H1 (cell line): ENCODE data around the gene LCMT1. TPM values are rescaled to one million over a fixed set of nuclear protein-coding genes. Genes with fewer than 3 reads are reported as not detected.

Source experiments
- CTCF ChIA-PET: fragments of 300-600 bp; sonication (Branson Sonifier 250); formaldehyde crosslinking; loops from one replicate; lab custom pipeline; 2021; ENCODE audit not compliant: partially characterized antibody; lab: Charles Lee
- POLR2A ChIA-PET: fragments of 300-600 bp; sonication (Branson Sonifier 250); formaldehyde crosslinking; loops from one replicate; lab custom pipeline; 2021; ENCODE audit warnings: inconsistent platforms; ENCODE audit not compliant: partially characterized antibody; lab: Charles Lee
- DNase-seq, 2 experiments: peaks; one replicate each; pipeline versions ENCODE4 v3.0.0 to v3.0.0-alpha.2; 2010 to 2022; ENCODE audit warnings: low spot score in 2 of 2, low read depth in 1 of 2, mixed read lengths in 1 of 2
- FAIRE-seq: peaks from 2 replicates; lab custom pipeline; 2011; peaks lifted over from hg19 to GRCh38; lab: Jason Lieb, UNC
- H2AFZ ChIP-seq: 2 replicates; pipeline ENCODE4 v1.8.1; 2012; ENCODE audit warnings: low read length, inconsistent platforms
- H2AK5ac ChIP-seq: 2 replicates; pipeline ENCODE4 v1.6.1; 2013; ENCODE audit warnings: low read depth, low read length
- H2BK120ac ChIP-seq: replicated peaks from 2 replicates; pipeline ENCODE3; 2013; ENCODE audit warnings: low read depth, low read length, inconsistent platforms
- H2BK12ac ChIP-seq: 2 replicates; pipeline ENCODE4 v1.6.1; 2013; ENCODE audit warnings: low read depth, low read length
- H2BK15ac ChIP-seq: 2 replicates; pipeline ENCODE4 v1.6.1; 2013; ENCODE audit warnings: low read length
- H2BK20ac ChIP-seq: 2 replicates; pipeline ENCODE4 v1.6.1; 2013; ENCODE audit warnings: low read length
- H2BK5ac ChIP-seq: 2 replicates; pipeline ENCODE4 v1.6.1; 2013; ENCODE audit warnings: low read depth, low read length
- H3K14ac ChIP-seq: 2 replicates; pipeline ENCODE4 v1.6.1; 2013; ENCODE audit warnings: inconsistent platforms; ENCODE audit not compliant: insufficient read length
- H3K18ac ChIP-seq: 2 replicates; pipeline ENCODE4 v1.6.1; 2013; ENCODE audit warnings: low read length; ENCODE audit errors: extremely low read depth
- H3K23ac ChIP-seq: 2 replicates; pipeline ENCODE4 v1.6.1; 2013; ENCODE audit warnings: inconsistent platforms; ENCODE audit not compliant: insufficient read length
- H3K23me2 ChIP-seq: 2 replicates; pipeline ENCODE4 v1.6.1; 2013; ENCODE audit warnings: low read depth, low read length
- H3K27ac ChIP-seq: 2 replicates; pipeline ENCODE4 v1.6.1; 2011; ENCODE audit warnings: low read depth, low read length, inconsistent platforms
- H3K27me3 ChIP-seq, 4 experiments: replicated peaks in 1 of 4; 1 replicate in 1 of 4; 2 replicates in 3 of 4; pipeline versions ENCODE4 v1.6.1 to v1.8.1; 2011 to 2013; ENCODE audit warnings: low read length in 3 of 4, mild to moderate bottlenecking in 3 of 4, inconsistent platforms in 2 of 4, mixed read lengths in 2 of 4, moderate library complexity in 1 of 4; ENCODE audit not compliant: control insufficient read depth in 3 of 4, insufficient read depth in 3 of 4; ENCODE audit errors: extremely low read depth in 1 of 4
- H3K36me3 ChIP-seq, 4 experiments: 2 replicates each; pipeline versions ENCODE4 v1.6.1 to v1.8.1; 2011 to 2013; ENCODE audit warnings: mild to moderate bottlenecking in 4 of 4, low read length in 3 of 4, moderate library complexity in 2 of 4, control low read depth in 1 of 4, inconsistent platforms in 1 of 4; ENCODE audit not compliant: insufficient read depth in 4 of 4, control insufficient read depth in 2 of 4
- H3K4ac ChIP-seq: replicated peaks from 2 replicates; pipeline ENCODE3; 2013; ENCODE audit warnings: low read length, low read depth, mixed read lengths, inconsistent platforms; ENCODE audit not compliant: insufficient read length
- H3K4me1 ChIP-seq, 4 experiments: replicated peaks in 1 of 4; 1 replicate in 1 of 4; 2 replicates in 3 of 4; pipeline versions ENCODE4 v1.6.1 to v1.8.1; 2011 to 2013; ENCODE audit warnings: low read length in 3 of 4, inconsistent platforms in 2 of 4, mixed read lengths in 1 of 4; ENCODE audit not compliant: insufficient read depth in 4 of 4, control insufficient read depth in 3 of 4
- H3K4me2 ChIP-seq, 2 experiments: 2 replicates each; pipeline versions ENCODE4 v1.6.1 to v1.8.1; 2011 to 2013; ENCODE audit warnings: low read depth in 2 of 2, low read length in 2 of 2, control low read depth in 1 of 2, inconsistent platforms in 1 of 2, mild to moderate bottlenecking in 1 of 2; ENCODE audit not compliant: insufficient read depth in 1 of 2
- H3K4me3 ChIP-seq, 4 experiments: fragments of 200-600, 300-600 bp in 1 of 4; sonication (generic), shearing (Covaris generic), sonication (Bioruptor Twin) in 1 of 4; 2 replicates each; pipeline versions ENCODE4 v1.5.1 to v1.8.1; 2011 to 2016; ENCODE audit warnings: low read length in 4 of 4, low read depth in 3 of 4, control low read depth in 2 of 4, inconsistent platforms in 2 of 4, mild to moderate bottlenecking in 2 of 4, mixed read lengths in 1 of 4, moderate library complexity in 1 of 4; ENCODE audit not compliant: insufficient read depth in 2 of 4; ENCODE audit errors: extremely low read depth in 1 of 4
- H3K56ac ChIP-seq: replicated peaks from 2 replicates; pipeline ENCODE3; 2013; ENCODE audit warnings: low read depth, mild to moderate bottlenecking, mixed read lengths, low read length, inconsistent platforms; ENCODE audit not compliant: insufficient read length
- H3K79me1 ChIP-seq: 2 replicates; pipeline ENCODE4 v1.6.1; 2013; ENCODE audit warnings: low read depth, low read length, control low read depth
- H3K79me2 ChIP-seq, 2 experiments: 2 replicates each; pipeline versions ENCODE4 v1.6.1 to v1.8.1; 2012 to 2013; ENCODE audit warnings: low read length in 2 of 2, mild to moderate bottlenecking in 2 of 2, inconsistent platforms in 1 of 2; ENCODE audit not compliant: insufficient read depth in 2 of 2, control insufficient read depth in 1 of 2
- H3K9ac ChIP-seq, 4 experiments: replicated peaks in 1 of 4; 1 replicate in 1 of 4; 2 replicates in 3 of 4; pipeline versions ENCODE4 v1.6.1 to v1.8.1; 2011 to 2013; ENCODE audit warnings: low read depth in 3 of 4, low read length in 3 of 4, control low read depth in 2 of 4, mild to moderate bottlenecking in 2 of 4, moderate library complexity in 2 of 4, inconsistent platforms in 1 of 4; ENCODE audit errors: extremely low read depth in 1 of 4
- H3K9me3 ChIP-seq, 2 experiments: 2 replicates each; pipeline versions ENCODE4 v1.6.1 to v1.8.1; 2012 to 2013; ENCODE audit warnings: mild to moderate bottlenecking in 2 of 2, moderate library complexity in 2 of 2, control low read depth in 1 of 2, inconsistent platforms in 1 of 2, low read depth in 1 of 2, low read length in 1 of 2, mixed read lengths in 1 of 2; ENCODE audit not compliant: insufficient read depth in 2 of 2
- H4K20me1 ChIP-seq, 2 experiments: replicated peaks in 1 of 2; 2 replicates each; pipeline versions ENCODE3 to v1.8.1; 2011 to 2013; ENCODE audit warnings: inconsistent platforms in 2 of 2, low read length in 2 of 2, mild to moderate bottlenecking in 1 of 2; ENCODE audit not compliant: insufficient read depth in 2 of 2, control insufficient read depth in 1 of 2
- H4K5ac ChIP-seq: 2 replicates; pipeline ENCODE4 v1.6.1; 2013; ENCODE audit warnings: low read length, low read depth, mixed read lengths, inconsistent platforms; ENCODE audit not compliant: insufficient read length
- H4K8ac ChIP-seq: 2 replicates; pipeline ENCODE4 v1.8.0; 2013; ENCODE audit warnings: mild to moderate bottlenecking, moderate library complexity, low read length, inconsistent platforms; ENCODE audit not compliant: insufficient read depth; ENCODE audit errors: extremely low read depth
- H4K91ac ChIP-seq: replicated peaks from 2 replicates; pipeline ENCODE3; 2013; ENCODE audit warnings: low read length, mixed read lengths, inconsistent platforms; ENCODE audit not compliant: insufficient read length
- ASH2L ChIP-seq: fragments of 200-600, 300-600 bp; sonication (generic); IDR thresholded peaks from one replicate; pipeline ENCODE4 v1.7.1; 2017; ENCODE audit warnings: low read length
- ATF2 ChIP-seq: IDR thresholded peaks from 2 replicates; pipeline ENCODE4 v1.6.1; 2012; ENCODE audit warnings: low read length, inconsistent platforms
- CEBPB ChIP-seq: IDR thresholded peaks from 2 replicates; pipeline ENCODE4 v1.6.1; 2012; ENCODE audit warnings: low read depth, low read length
- CHD2 ChIP-seq: IDR thresholded peaks from 2 replicates; pipeline ENCODE4 v1.6.1; 2012; ENCODE audit warnings: low read length, improper control_type of control experiment
- KDM1A ChIP-seq: fragments of 200-600, 300-600 bp; sonication (generic); IDR thresholded peaks from 2 replicates; pipeline ENCODE4 v1.7.1; 2016; ENCODE audit warnings: mild to moderate bottlenecking, low read length, borderline replicate concordance
- MAFK ChIP-seq: IDR thresholded peaks from 2 replicates; pipeline ENCODE4 v1.6.1; 2012; ENCODE audit warnings: low read depth, mild to moderate bottlenecking, improper control_type of control experiment, low read length
- NRF1 ChIP-seq: IDR thresholded peaks from 2 replicates; pipeline ENCODE4 v1.6.1; 2011; ENCODE audit warnings: mild to moderate bottlenecking, low read depth, low read length, improper control_type of control experiment
- PHF8 ChIP-seq: fragments of 200-600 bp; sonication (generic); conservative IDR thresholded peaks from 2 replicates; pipeline ENCODE4 v1.7.1; 2012; ENCODE audit warnings: low read depth, mild to moderate bottlenecking, inconsistent platforms, low read length, moderate library complexity
- POLR2AphosphoS5 ChIP-seq: IDR thresholded peaks from 2 replicates; pipeline ENCODE4 v1.6.1; 2011; ENCODE audit warnings: low read depth, low read length
- SAP30 ChIP-seq: fragments of 300-600 bp; sonication (generic); IDR thresholded peaks from 2 replicates; pipeline ENCODE4 v1.7.1; 2012; ENCODE audit warnings: low read length, moderate library complexity, mild to moderate bottlenecking, inconsistent platforms; ENCODE audit not compliant: insufficient read depth, insufficient replicate concordance
- SIRT6 ChIP-seq: IDR thresholded peaks from one replicate; pipeline ENCODE4 v1.7.1; 2012; ENCODE audit warnings: low read length, inconsistent platforms
- TCF12 ChIP-seq: IDR thresholded peaks from 2 replicates; pipeline ENCODE4 v1.6.1; 2011; ENCODE audit warnings: low read depth, mild to moderate bottlenecking, low read length
- TEAD4 ChIP-seq: IDR thresholded peaks from 2 replicates; pipeline ENCODE4 v1.6.1; 2012; ENCODE audit warnings: low read depth, low read length, inconsistent platforms, mixed read lengths
- WGBS, 2 experiments: shearing (Covaris generic) in 1 of 2; methylation state at CpG; one replicate each; pipeline versions ENCODE4 v1.1.6 to v1.1.7; 2013 to 2015; ENCODE audit warnings: low lambda C conversion rate in 2 of 2, mixed read lengths in 2 of 2, inconsistent platforms in 1 of 2, low coverage in 1 of 2, missing lambda C conversion rate in 1 of 2; ENCODE audit not compliant: insufficient replicate concordance in 2 of 2, insufficient coverage in 1 of 2, insufficient read length in 1 of 2; ENCODE audit errors: extremely low coverage in 1 of 2, missing lambda C conversion rate in 1 of 2; 5-methylcytosine and 5-hydroxymethylcytosine counted together
- polyA plus RNA-seq, 7 experiments: library from polyadenylated mRNA; depleted of rRNA in 3 of 7; stranded (reverse) in 5 of 7; unstranded in 2 of 7; fragments of >200 nt in 5 of 7; fragments of 200-250 nt in 2 of 7; gene quantifications; 1 replicate in 5 of 7; 2 replicates in 1 of 7; 4 replicates in 1 of 7; pipeline versions ENCODE4 v1.2.1 to v1.2.3, GENCODE V29; 2011 to 2013; ENCODE audit warnings: missing spikeins in 2 of 7, mixed read lengths in 2 of 7
- total RNA-seq: library from RNA; stranded (reverse); fragmentation: NEBNext Ultra II Directional; extraction: Animal tissue kit (Norgen Biotek cat#: 25700); gene quantifications from 2 replicates; pipeline ENCODE4 v1.2.1, GENCODE V29; 2021

Gene LCMT1
- total and polyA plus RNA-seq, 2 of the 8 experiments (the other 6 are each of a cell fraction or from before 2014, with no cell fraction given): 61.0 to 80.8 TPM

- WGBS, 2 experiments: 86% methylated on average over 7 of the region's 7 CpGs; no CpG with 5 or more reads in 1 of the 2 experiments
- DNase-seq (no peak), FAIRE-seq (no peak)
- Histone ChIP-seq H2AK5ac (no peak overlapping the region), H3K79me2 (no peaks in the 10 kb centered on the region), H2BK20ac (no peak overlapping the region), H3K4ac (no peak overlapping the region), H3K4me2 (no peak overlapping the region), H3K4me3 (no peak overlapping the region), H3K56ac (no peak overlapping the region), H3K9ac (no peak overlapping the region), H4K5ac (no peak overlapping the region), H3K4me1 (no peaks in the 10 kb centered on the region), H3K14ac (no peak overlapping the region), H2AFZ (no peak overlapping the region), H3K18ac (no peak overlapping the region), H2BK15ac (no peak overlapping the region), H3K9me3 (no peaks in the 10 kb centered on the region), H3K27ac (no peak overlapping the region), H3K36me3 (no peaks in the 10 kb centered on the region), H2BK120ac (no peak overlapping the region), H3K79me1 (no peaks in the 10 kb centered on the region), H2BK12ac (no peak overlapping the region), H3K23me2 (no peaks in the 10 kb centered on the region), H3K27me3 (no peaks in the 10 kb centered on the region), H3K23ac (no peak overlapping the region), H4K8ac (no peak overlapping the region), H4K91ac (no peak overlapping the region), H2BK5ac (no peak overlapping the region), H4K20me1 (no peaks in the 10 kb centered on the region)
- ChIA-PET POLR2A (no interaction called here), CTCF (interaction anchor here (0.6 to 1.5 kb wide), 4 partner anchors 8 to 1924 kb away, joined by 3 to 5 read pairs (median 3); no protein-coding TSS in a partner anchor)
- TF ChIP-seq TCF12: no peak
- TF ChIP-seq CEBPB: no peak
- TF ChIP-seq SIRT6: no peak
- no peak for TF ChIP-seq SAP30
- TF ChIP-seq PHF8: no peak
- no peak for TF ChIP-seq NRF1
- TF ChIP-seq POLR2AphosphoS5: no peak
- TF ChIP-seq ATF2: no peak
- TF ChIP-seq TEAD4: no peak
- TF ChIP-seq KDM1A: no peak
- TF ChIP-seq CHD2: no peak
- no peak for TF ChIP-seq MAFK
- TF ChIP-seq ASH2L: no peak
Measured at GRCh38 chr16:25194273-25194878, 82.8 kb downstream of the LCMT1 start.
